Measurements from ENCODE around the gene ANTXR1. TPM values are rescaled to one million over a fixed set of nuclear protein-coding genes. Genes with fewer than 3 reads are reported as not detected.

Gene ANTXR1
- total RNA-seq, 1 donor from 2014 or later = 61.1 TPM

DNA sequence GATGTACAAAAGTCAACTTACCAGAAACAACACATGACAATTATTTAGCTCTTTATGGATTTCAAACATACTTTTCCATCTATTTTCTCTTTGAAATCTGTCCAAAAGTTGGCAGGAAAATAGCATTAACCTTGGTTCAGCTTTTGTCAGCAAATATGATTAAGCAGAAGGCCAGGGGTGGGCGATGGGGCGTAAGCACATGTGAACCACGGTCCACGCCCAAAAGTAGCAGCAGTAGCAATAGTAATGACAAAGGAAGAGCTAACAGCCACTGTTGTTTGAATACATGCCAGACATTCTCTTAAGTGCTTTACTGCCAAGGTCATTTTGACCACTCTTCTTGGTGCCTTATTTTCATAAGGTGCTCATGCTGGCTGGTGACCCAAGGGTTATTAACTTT is 73.5 kb downstream of the ANTXR1 start:
- Mint-ChIP-seq H3K27ac (ENCODE audit: unreplicated experiment) (no peak overlapping the region), H3K9me3 (no peaks in the 10 kb centered on the region), H3K36me3 (ENCODE audit: low read depth) (peaks cover 6% of the 10 kb centered on the region), H3K4me3 (no peak overlapping the region), H3K27me3 (ENCODE audit: low read depth) (no peaks in the 10 kb centered on the region), H3K4me1 (no peaks in the 10 kb centered on the region)
- TF ChIP-seq, protein P1, sequence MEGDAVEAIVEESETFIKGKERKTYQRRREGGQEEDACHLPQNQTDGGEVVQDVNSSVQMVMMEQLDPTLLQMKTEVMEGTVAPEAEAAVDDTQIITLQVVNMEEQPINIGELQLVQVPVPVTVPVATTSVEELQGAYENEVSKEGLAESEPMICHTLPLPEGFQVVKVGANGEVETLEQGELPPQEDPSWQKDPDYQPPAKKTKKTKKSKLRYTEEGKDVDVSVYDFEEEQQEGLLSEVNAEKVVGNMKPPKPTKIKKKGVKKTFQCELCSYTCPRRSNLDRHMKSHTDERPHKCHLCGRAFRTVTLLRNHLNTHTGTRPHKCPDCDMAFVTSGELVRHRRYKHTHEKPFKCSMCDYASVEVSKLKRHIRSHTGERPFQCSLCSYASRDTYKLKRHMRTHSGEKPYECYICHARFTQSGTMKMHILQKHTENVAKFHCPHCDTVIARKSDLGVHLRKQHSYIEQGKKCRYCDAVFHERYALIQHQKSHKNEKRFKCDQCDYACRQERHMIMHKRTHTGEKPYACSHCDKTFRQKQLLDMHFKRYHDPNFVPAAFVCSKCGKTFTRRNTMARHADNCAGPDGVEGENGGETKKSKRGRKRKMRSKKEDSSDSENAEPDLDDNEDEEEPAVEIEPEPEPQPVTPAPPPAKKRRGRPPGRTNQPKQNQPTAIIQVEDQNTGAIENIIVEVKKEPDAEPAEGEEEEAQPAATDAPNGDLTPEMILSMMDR (conservative IDR thresholded peaks at IDR 0.05) = no peak
- DNase-seq (ENCODE audit: low read depth, low spot score) = no peak

DNA sequence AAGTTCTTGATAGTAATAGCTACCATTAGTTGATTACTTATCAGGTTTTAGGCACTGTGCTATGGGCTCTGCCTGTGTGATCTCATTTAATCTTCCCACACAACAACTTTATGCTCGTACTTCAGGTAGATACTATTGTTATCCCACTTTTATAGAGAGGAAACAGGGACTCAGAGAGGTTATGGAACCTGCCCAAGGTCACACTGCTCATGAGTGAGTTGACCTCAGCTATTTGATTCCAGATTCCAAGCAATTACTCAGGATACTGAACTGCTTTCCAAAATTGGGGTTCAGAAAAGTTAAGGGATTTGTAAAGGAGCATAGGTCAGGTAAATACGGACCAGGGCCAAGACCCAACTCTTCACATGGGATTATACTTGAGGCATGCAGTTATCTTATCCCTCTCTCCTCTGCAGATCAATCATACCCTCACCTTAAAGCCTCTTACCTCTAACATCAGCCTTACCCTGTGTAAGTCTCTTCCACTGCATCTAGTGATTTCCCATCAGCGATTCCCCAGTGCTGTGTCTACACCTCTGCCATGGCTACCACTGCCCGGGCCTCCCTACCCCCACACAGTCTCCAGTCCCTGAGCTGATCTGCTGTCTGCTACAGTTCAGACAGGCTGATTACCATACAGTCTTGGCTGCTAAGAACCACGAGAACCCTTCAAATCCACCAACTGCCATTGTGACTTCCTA is 74.4 kb downstream of the ANTXR1 start:
- no peak for DNase-seq (ENCODE audit: low read depth, low spot score)

DNA sequence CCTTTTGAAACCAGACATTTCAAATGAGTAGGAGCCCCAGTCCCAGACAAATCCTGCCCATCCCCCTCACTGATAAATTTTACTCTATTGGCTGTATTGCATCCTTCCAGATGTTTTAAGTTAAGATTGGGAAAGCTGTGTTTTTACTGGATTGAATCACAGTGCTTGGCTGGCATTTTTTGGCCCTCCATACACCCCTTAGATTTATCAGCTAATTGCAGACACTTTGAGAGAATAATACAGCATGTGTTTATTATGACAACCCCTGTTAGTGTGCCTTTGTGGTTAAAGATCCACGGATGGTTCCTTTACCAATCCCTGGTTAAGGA is 74.9 kb downstream of the ANTXR1 start:
- H3K27ac Mint-ChIP-seq (ENCODE audit: unreplicated experiment) = peak overlapping the region; percentile 84
- peaks cover 6% of the 10 kb centered on the region for H3K36me3 Mint-ChIP-seq (ENCODE audit: low read depth)
- H3K9me3 Mint-ChIP-seq = no peaks in the 10 kb centered on the region
- H3K4me1 Mint-ChIP-seq = no peaks in the 10 kb centered on the region
- no peak for DNase-seq (ENCODE audit: low read depth, low spot score)
- no peak overlapping the region for H3K4me3 Mint-ChIP-seq
- no peaks in the 10 kb centered on the region for H3K27me3 Mint-ChIP-seq (ENCODE audit: low read depth)
- TF ChIP-seq, protein P1 (conservative IDR thresholded peaks at IDR 0.05) = no peak

More for the DNA sequence above, 74.4 kb downstream of the ANTXR1 start:
- H3K36me3 Mint-ChIP-seq (ENCODE audit: low read depth) = peaks cover 6% of the 10 kb centered on the region
- H3K27ac Mint-ChIP-seq (ENCODE audit: unreplicated experiment) = peak overlapping the region; percentile 84
- TF ChIP-seq, protein P1 (conservative IDR thresholded peaks at IDR 0.05) = no peak
- H3K4me1 Mint-ChIP-seq = no peaks in the 10 kb centered on the region
- H3K9me3 Mint-ChIP-seq = no peaks in the 10 kb centered on the region
- H3K27me3 Mint-ChIP-seq (ENCODE audit: low read depth) = no peaks in the 10 kb centered on the region
- no peak overlapping the region for H3K4me3 Mint-ChIP-seq

DNA sequence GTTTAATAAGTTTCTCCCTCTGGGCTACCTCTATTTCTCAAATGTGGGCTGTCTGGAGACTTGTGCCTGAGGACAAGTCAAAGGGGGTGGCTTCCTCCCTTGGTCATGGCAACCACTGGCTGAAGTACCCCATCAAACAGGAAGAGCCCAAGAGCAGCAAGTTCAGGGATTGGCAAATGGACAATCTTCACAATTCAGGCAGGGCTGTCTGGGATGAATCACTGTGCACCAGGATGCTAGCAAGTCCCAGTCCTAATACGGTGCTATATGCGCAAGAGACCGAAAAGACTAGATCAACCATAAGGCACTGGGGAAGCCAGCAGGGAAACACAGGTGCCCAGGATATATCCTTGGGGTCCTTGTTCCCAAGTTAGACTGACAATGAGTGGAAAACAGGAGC is 75.5 kb downstream of the ANTXR1 start:
- H3K4me1 Mint-ChIP-seq = no peaks in the 10 kb centered on the region
- no peak overlapping the region for H3K4me3 Mint-ChIP-seq
- H3K9me3 Mint-ChIP-seq = no peaks in the 10 kb centered on the region
- DNase-seq (ENCODE audit: low read depth, low spot score) = no peak
- TF ChIP-seq, protein P1 (conservative IDR thresholded peaks at IDR 0.05) = no peak
- H3K36me3 Mint-ChIP-seq (ENCODE audit: low read depth) = peaks cover 6% of the 10 kb centered on the region
- no peaks in the 10 kb centered on the region for H3K27me3 Mint-ChIP-seq (ENCODE audit: low read depth)
- H3K27ac Mint-ChIP-seq (ENCODE audit: unreplicated experiment) = no peak overlapping the region

DNA sequence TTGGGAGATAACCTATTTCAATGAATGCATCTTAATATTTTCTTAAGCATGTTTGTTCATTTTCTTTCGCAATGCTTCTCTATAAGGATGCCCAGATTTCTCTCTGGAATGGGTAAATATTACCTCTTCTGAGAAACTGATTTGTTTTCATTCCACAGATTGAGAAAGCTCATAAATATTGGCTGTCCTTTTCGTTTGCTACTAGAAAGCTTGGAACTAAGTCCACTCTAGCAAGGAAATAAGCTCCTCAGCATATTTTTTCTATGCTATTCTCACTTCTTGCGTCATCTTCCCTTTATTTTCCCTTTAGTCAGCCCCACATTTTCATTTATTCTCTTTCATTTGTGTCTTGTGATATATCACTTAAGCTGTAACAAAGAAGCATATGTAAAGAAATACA is 76.3 kb downstream of the ANTXR1 start:
- Mint-ChIP-seq H3K36me3 (ENCODE audit: low read depth) (peaks cover 6% of the 10 kb centered on the region), H3K27ac (ENCODE audit: unreplicated experiment) (no peak overlapping the region)

More for the DNA sequence above, 76.3 kb downstream of the ANTXR1 start:
- no peaks in the 10 kb centered on the region for H3K4me1 Mint-ChIP-seq
- DNase-seq (ENCODE audit: low read depth, low spot score) = no peak
- TF ChIP-seq, protein P1 (conservative IDR thresholded peaks at IDR 0.05) = no peak
- no peaks in the 10 kb centered on the region for H3K27me3 Mint-ChIP-seq (ENCODE audit: low read depth)
- no peak overlapping the region for H3K4me3 Mint-ChIP-seq
- H3K9me3 Mint-ChIP-seq = no peaks in the 10 kb centered on the region

Measured in neural crest cell (in vitro differentiated cells).